MM.1S (cell line): Measurements from ENCODE around the gene AANAT.

Experiments
- DNase-seq: peaks from one replicate; pipeline ENCODE4 v3.0.0-alpha.2; 2015
- H2AFZ ChIP-seq: fragments of 300-600 bp; sonication (generic); 2 replicates; pipeline ENCODE4 v1.6.0; 2016; ENCODE audit warnings: antibody characterized with exemption, low read length
- H3F3A ChIP-seq: fragments of 300-600 bp; sonication (generic); 2 replicates; pipeline ENCODE4 v1.6.1; 2016; ENCODE audit warnings: mild to moderate bottlenecking, antibody characterized with exemption, low read length, moderate library complexity, mixed read lengths; ENCODE audit not compliant: insufficient read depth
- H3K27ac ChIP-seq: fragments of 300-600 bp; sonication (generic); 2 replicates; pipeline ENCODE4 v1.5.1; 2016; ENCODE audit warnings: mild to moderate bottlenecking, low read length
- H3K27me3 ChIP-seq: fragments of 300-600 bp; sonication (generic); replicated peaks from 2 replicates; pipeline ENCODE4 v1.6.0; 2016; ENCODE audit warnings: low read length; ENCODE audit not compliant: insufficient read depth
- H3K36me3 ChIP-seq: fragments of 300-600 bp; sonication (generic); replicated peaks from 2 replicates; pipeline ENCODE4 v1.6.1; 2016; ENCODE audit warnings: mild to moderate bottlenecking, low read length, mixed read lengths; ENCODE audit not compliant: insufficient read depth
- H3K4me1 ChIP-seq: fragments of 300-600 bp; sonication (generic); 2 replicates; pipeline ENCODE4 v1.6.1; 2016; ENCODE audit warnings: low read length, mixed read lengths
- H3K4me2 ChIP-seq: fragments of 300-600 bp; sonication (generic); 2 replicates; pipeline ENCODE4 v1.6.0; 2016; ENCODE audit warnings: low read depth, low read length
- H3K4me3 ChIP-seq: fragments of 300-600 bp; sonication (generic); 2 replicates; pipeline ENCODE4 v1.5.1; 2016; ENCODE audit warnings: low read length, mixed read lengths
- H3K79me2 ChIP-seq: fragments of 300-600 bp; sonication (generic); 2 replicates; pipeline ENCODE4 v1.6.1; 2016; ENCODE audit warnings: mixed run types, low read length, mixed read lengths
- H3K9ac ChIP-seq: fragments of 300-600 bp; sonication (generic); 2 replicates; pipeline ENCODE4 v1.6.1; 2016; ENCODE audit warnings: low read length, mixed read lengths
- H3K9me2 ChIP-seq: fragments of 300-600 bp; sonication (generic); replicated peaks from 2 replicates; pipeline ENCODE4 v1.6.1; 2016; ENCODE audit warnings: mild to moderate bottlenecking, low read length, mixed read lengths; ENCODE audit not compliant: insufficient read depth
- H3K9me3 ChIP-seq: fragments of 300-600 bp; sonication (generic); replicated peaks from 2 replicates; pipeline ENCODE4 v1.6.1; 2016; ENCODE audit warnings: mild to moderate bottlenecking, low read length, mixed read lengths; ENCODE audit not compliant: insufficient read depth
- H4K20me1 ChIP-seq: fragments of 300-600 bp; sonication (generic); 2 replicates; pipeline ENCODE4 v1.6.1; 2016; ENCODE audit warnings: mild to moderate bottlenecking, low read length, moderate library complexity, mixed read lengths; ENCODE audit not compliant: insufficient read depth
- EZH2 ChIP-seq: fragments of 300-600 bp; sonication (generic); optimal IDR thresholded peaks from 2 replicates; pipeline ENCODE3; 2017; ENCODE audit warnings: low read depth, mild to moderate bottlenecking, antibody characterized with exemption, low read length, mixed read lengths
- EZH2phosphoT487 ChIP-seq: fragments of 300-600 bp; sonication (generic); IDR thresholded peaks from 2 replicates; pipeline ENCODE4 v1.6.1; 2018; ENCODE audit warnings: antibody characterized with exemption, low read length
- TF ChIP-seq, protein P1 (sequence below): fragments of 300-600 bp; sonication (generic); IDR thresholded peaks from 2 replicates; pipeline ENCODE4 v1.5.1; 2016; ENCODE audit warnings: antibody characterized with exemption, low read length, mixed read lengths

AANAT gene

GRCh38 chr17:76459674-76460073 lies 7.7 kb upstream of the AANAT start:
- no peak overlapping the region for H3K27ac ChIP-seq
- TF ChIP-seq EZH2 (no peak), EZH2phosphoT487 (no peak)
- TF ChIP-seq, protein P1, sequence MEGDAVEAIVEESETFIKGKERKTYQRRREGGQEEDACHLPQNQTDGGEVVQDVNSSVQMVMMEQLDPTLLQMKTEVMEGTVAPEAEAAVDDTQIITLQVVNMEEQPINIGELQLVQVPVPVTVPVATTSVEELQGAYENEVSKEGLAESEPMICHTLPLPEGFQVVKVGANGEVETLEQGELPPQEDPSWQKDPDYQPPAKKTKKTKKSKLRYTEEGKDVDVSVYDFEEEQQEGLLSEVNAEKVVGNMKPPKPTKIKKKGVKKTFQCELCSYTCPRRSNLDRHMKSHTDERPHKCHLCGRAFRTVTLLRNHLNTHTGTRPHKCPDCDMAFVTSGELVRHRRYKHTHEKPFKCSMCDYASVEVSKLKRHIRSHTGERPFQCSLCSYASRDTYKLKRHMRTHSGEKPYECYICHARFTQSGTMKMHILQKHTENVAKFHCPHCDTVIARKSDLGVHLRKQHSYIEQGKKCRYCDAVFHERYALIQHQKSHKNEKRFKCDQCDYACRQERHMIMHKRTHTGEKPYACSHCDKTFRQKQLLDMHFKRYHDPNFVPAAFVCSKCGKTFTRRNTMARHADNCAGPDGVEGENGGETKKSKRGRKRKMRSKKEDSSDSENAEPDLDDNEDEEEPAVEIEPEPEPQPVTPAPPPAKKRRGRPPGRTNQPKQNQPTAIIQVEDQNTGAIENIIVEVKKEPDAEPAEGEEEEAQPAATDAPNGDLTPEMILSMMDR: no peak
- no peaks in the 10 kb centered on the region for H4K20me1 ChIP-seq
- H3K4me3 ChIP-seq: no peak overlapping the region
- 0 out of 2 replicates have a peak, but pooled peaks cover 6% of the 10 kb centered on the region for H3K27me3 ChIP-seq
- no peak overlapping the region for H3K4me2 ChIP-seq
- no peaks in the 10 kb centered on the region for H3K79me2 ChIP-seq
- H2AFZ ChIP-seq: no peak overlapping the region
- no peaks in the 10 kb centered on the region for H3K9me3 ChIP-seq
- H3K9ac ChIP-seq: no peak overlapping the region
- no peaks in the 10 kb centered on the region for H3F3A ChIP-seq
- no peaks in the 10 kb centered on the region for H3K9me2 ChIP-seq
- DNase-seq: no peak
- H3K36me3 ChIP-seq: no peaks in the 10 kb centered on the region
- peaks cover 12% of the 10 kb centered on the region for H3K4me1 ChIP-seq

DNA sequence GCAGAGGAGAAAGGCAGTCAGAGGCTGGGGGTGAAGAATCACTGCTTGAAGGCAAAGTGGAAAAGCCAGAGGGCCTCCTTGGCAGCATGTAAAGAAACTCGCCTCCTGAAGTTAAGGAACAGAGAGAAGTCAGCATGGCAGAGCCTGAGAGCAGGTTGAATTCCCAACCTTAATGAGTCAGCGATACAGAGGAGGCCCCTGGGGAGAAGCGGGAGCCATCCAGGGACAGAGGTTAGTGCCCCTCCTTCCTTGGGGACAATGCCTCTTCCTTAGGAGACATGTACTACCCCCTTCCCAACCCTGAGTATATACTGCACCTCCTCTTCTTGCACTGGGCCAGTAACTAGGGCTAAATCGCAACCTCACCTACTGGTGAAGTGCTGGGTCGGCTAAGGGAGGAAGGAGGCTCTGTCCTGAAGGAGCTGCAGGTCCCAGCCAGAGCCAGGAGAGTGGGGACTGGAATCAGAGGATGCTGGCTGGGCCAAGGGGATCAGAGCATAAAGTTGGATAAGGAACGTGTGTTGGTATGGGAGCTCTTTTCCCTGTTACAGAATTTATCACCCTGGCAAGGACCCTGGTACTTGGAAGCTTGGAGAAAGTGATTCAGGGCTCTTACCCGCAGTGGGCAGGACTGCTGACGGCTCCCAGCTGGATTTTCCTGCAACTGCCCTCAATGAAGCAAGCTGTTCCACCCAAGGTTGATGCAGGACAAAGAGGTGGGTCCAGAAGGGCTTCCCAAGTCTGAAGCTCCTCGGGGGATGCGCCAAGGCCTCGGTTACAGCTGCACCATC lies 5.4 kb upstream of the AANAT start:
- H3K9ac ChIP-seq: no peak overlapping the region
- no peak overlapping the region for H2AFZ ChIP-seq
- H3K79me2 ChIP-seq: no peaks in the 10 kb centered on the region
- no peaks in the 10 kb centered on the region for H3K36me3 ChIP-seq
- no peak overlapping the region for H3K4me3 ChIP-seq
- TF ChIP-seq EZH2phosphoT487: no peak
- no peak for TF ChIP-seq EZH2
- TF ChIP-seq, protein P1: no peak
- no peaks in the 10 kb centered on the region for H3F3A ChIP-seq
- no peak for DNase-seq
- H3K4me1 ChIP-seq: peaks cover 23% of the 10 kb centered on the region
- no peak overlapping the region for H3K27ac ChIP-seq
- 0 out of 2 replicates have a peak, but pooled peaks cover 6% of the 10 kb centered on the region for H3K27me3 ChIP-seq
- H3K4me2 ChIP-seq: peak overlapping the region; percentile 11; the same call in 1 of the 2 replicates
- H3K9me3 ChIP-seq: no peaks in the 10 kb centered on the region
- no peaks in the 10 kb centered on the region for H4K20me1 ChIP-seq
- H3K9me2 ChIP-seq: no peaks in the 10 kb centered on the region

DNA sequence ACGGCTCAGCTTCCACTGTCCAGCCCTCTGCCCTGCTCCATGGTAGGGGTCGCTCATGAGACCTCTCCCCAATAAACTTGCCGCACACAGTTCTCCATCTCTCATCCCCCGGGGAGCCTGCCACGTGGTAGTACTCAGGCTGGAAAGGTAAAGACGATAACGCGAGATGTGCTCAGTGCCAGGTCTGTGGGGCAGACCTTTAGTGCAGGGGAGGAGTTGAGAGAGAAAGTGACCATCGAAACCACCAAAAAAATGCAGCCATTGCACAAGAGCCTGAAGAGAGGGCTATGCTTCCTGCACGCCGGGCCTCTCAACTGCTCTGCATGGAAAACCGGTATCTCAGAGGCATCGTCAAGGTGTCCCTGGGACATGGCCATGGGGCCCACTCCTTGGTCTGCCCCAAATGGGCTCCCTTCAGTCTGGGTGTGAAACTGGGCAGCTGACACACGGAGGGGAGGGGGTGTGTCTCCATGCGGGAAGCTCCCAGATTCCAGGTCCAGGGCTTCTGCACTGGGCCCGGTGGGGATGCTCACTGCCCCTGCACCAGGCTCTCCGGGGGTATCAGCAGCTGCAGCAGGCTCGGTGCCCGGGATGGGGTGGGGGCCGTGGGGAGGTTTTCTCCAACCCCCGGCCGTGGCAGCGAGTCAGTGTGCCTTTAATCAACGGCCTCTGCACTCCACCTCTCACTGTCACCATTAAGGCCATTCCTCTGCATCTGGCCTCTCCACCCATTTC lies 4.7 kb upstream of the AANAT start:
- no peaks in the 10 kb centered on the region for H3F3A ChIP-seq
- no peak overlapping the region for H2AFZ ChIP-seq
- peak overlapping the region; percentile 11; the same call in 1 of the 2 replicates for H3K4me2 ChIP-seq
- H3K27me3 ChIP-seq: 0 out of 2 replicates have a peak, but pooled peaks cover 6% of the 10 kb centered on the region
- H3K9me2 ChIP-seq: no peaks in the 10 kb centered on the region
- no peaks in the 10 kb centered on the region for H3K9me3 ChIP-seq
- TF ChIP-seq, protein P1: no peak
- TF ChIP-seq EZH2phosphoT487 (no peak), EZH2 (no peak)
- no peak overlapping the region for H3K4me3 ChIP-seq
- peaks cover 23% of the 10 kb centered on the region for H3K4me1 ChIP-seq
- no peaks in the 10 kb centered on the region for H4K20me1 ChIP-seq
- H3K36me3 ChIP-seq: no peaks in the 10 kb centered on the region
- peak; percentile 42 for DNase-seq
- no peak overlapping the region for H3K9ac ChIP-seq
- no peak overlapping the region for H3K27ac ChIP-seq
- no peaks in the 10 kb centered on the region for H3K79me2 ChIP-seq
